NOMO-1 (cell line): ENCODE results near the gene PEX14.
"Not testable (repeated sequence)": the region's sequence is repeated elsewhere in the genome, so short reads cannot be mapped to it uniquely, and the experiment has no call there.

ENCODE experiments used
- DNase-seq, 2 experiments: peaks; one replicate each; lab custom pipeline; 2025; ENCODE audit not compliant: unreplicated experiment in 2 of 2; lab: John Stamatoyannopoulos, UW

PEX14 gene

DNA sequence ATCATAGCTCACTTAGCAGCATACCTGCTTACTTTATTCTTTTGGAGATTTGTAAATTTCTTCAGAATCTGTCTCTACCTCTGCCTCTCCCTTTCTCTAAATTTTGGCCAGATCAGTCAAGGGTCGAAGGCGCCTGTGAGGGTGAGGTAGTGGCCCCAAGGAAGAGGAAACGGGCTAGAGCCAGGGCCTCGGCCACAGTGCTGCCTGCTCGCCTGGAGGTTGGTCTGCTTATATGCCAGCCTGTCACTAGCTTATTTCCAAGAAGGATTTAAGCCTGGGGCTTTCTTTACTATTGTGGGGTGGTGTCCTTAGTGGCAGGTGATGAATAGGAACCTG is 19.6 kb downstream of the PEX14 start:
- DNase-seq: no peak

DNA sequence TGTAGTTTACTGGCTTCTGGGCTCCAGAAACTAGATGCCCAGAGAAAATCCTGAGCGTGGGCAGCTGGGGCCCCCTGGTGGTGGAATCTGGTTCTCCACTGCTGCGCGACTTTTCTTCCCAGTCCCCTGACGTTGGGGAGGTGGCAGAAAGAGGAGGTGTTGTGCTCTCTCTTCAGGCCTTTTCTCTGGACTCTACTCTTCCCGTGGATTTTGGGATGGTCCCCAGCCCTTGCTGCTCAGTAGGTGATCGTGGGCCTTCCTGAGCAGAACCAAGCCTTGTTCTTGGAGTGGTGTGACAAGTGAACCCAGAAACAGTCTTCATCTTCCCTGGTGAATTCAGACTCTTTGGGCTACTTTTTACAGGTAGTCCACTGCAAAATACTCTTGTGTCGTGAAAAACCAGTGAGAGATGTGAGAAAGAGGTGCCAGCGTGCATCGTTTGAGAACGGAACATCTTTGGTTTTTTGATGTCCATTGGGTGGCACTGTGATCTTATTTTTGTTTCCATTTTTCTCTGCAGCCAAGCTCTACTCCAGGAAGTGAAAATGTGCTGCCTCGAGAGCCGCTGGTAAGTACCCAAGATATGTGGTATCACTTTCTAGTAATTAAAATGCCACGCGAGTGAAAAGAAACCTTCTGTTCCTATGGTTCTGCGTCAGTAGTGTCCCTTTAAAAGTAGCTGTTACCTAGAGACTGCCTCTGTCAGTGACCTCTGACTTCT is 20.2 kb downstream of the PEX14 start:
- peak; percentile 40 to 87 for DNase-seq

DNA sequence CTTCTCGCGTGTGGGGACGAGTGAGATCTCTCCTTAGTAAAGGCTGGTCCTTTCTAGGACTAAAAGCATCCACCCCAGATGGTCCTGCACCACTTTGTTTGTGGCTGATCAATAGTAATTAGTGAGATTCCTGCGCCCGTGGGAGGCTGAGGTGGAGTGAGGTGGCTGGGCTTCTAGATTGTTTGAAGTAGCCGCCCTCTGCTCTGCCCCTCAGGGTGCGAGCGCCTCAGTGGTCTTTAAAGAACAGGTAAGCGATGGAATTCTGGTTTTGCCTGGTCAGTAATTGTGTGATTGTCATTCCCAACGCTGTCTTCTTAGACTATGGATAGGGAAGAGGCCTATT is 20.7 kb downstream of the PEX14 start:
- no peak for DNase-seq

DNA sequence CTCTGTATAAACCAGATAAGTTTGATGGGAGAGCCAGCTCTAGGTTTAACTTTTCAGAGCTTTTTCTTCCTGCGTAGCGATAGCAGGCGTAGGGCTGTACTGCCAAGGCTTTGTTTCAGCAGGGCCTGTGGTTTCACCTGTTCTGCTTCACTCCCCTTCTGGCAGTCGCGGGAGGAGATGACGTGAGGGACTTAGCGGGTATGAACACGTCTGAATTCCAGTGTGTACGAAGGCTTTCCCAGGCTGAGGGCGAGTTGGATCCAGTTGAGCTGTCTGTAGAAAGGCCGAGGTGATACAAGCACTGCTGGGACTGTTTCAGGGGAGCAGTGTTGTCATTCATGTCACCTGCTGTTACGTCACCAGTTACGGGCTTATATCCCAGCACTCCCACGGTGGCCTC is 21.2 kb downstream of the PEX14 start:
- no peak for DNase-seq

DNA sequence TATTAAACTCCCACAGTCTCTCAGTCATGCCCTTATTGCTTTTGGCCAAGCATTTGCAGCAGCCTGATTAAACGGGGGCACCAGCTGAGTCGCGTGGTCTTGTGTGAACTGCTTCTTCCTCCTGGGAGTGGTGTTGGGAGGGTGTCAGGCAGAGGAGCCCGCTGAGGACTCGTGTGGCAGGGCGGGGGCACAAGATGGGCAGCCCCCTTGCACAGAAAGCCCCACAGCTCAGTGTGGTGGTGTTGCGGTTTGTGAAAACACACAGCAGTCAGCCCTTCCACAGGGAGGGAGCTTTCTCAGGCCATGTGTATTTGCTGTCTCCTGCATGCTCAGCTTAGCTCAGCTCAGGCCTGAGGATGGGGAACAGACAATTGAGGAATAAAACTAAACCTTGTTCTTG is 22.4 kb downstream of the PEX14 start:
- no peak for DNase-seq

DNA sequence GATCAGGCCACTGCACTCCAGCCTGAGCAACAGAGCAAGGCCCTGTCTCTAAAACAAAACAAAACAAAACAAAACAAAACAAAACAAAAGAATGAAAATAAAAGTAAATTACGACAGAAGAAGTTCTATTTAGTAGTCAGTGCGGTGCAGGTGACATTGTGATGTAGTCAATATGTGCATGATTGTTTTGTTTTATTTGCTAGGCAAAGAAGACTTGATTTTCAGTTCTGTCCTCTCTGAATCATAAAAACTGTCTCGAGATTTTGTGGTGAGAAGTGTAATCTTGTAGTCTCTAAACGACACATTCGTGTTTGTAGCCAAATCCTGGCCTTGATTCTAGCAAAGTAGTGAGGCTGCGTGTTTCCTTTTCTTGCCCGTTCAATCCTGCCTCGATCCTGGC is 23.5 kb downstream of the PEX14 start:
- DNase-seq: no peak

DNA sequence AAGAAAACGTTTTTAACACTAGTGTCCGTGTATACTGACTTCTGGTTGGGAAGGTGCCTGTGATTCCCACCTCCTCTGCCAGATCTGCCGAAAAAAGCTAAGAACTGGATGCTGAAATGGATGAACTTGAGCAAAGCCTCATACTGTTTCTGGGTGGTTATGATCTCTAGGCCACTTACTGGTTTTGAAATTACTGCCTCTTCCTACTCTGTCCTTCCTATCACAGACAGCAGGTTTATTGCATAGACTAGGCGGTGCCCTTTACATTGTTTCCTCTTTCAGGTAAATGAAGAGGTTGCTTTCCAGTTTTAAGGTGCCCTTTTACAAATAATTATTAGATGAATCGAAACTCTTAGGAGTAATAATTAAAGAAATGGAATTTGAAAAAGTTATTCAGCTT is 27.5 kb downstream of the PEX14 start:
- no peak for DNase-seq

DNA sequence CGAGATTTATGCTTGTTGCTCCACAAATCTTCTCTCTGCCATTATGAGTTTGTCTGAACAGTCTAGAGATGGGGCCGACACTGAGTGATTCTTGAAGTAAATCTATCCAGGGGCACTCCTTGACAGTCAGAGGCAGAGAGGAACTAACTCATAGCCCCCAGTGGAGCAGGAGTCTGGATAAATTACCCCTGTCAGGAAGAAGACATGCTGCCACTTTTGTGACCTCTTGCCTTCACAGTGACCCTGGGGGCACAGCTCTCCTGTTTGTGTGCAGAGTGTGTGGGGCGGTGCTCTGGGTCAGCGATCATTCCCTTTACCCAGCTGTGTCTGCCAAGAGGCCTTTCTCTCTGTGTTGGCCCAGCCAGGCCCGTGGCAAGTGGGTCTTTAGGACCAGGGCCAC is 29.5 kb downstream of the PEX14 start:
- no peak for DNase-seq

DNA sequence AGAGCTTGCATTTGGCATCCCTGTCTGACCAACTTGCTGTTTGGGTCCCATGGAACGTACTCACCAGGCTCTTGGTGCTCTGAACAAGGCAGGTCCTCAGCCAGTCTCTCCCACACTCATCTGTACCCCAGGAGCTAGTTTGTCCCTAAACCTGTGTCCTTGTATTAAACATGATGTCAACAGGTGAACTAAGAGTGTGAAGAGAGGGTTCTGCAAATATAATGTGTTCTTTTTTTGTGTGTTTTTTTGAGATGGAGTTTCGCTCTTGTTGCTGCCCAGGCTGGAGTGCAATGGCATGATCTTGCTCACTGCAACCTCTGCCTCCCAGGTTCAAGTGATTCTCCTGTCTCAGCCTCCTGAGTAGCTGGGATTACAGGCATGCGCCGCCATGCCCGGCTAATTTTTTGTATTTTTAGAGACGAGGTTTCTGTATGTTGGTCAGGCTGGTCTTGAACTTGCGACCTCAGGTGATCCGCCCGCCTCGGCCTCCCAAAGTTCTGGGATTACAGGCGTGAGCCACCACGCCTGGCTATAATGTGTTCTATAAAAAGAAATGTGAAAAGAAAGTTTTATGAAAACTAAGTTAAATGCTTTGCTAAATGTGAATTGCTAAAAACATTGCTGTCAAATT is 31.4 kb downstream of the PEX14 start:
- DNase-seq: not testable (repeated sequence)

DNA sequence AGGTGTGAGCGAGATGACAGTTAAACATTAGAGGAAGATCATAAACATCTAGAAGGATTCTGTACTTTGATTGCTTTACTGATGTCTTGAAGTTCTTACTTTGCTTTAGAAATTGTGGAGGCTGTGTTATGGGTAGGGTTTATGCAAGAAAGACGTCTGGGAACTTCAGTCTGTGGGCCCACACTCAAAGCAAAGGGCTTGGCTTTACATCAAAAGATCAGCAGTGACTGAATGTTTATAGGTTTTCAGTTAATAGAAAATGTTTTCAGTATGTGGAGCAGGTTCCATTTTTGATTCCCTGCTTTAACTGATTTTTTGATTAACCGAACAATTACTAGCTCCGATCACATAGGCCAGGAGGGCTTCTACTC is 31.9 kb downstream of the PEX14 start:
- DNase-seq: no peak

DNA sequence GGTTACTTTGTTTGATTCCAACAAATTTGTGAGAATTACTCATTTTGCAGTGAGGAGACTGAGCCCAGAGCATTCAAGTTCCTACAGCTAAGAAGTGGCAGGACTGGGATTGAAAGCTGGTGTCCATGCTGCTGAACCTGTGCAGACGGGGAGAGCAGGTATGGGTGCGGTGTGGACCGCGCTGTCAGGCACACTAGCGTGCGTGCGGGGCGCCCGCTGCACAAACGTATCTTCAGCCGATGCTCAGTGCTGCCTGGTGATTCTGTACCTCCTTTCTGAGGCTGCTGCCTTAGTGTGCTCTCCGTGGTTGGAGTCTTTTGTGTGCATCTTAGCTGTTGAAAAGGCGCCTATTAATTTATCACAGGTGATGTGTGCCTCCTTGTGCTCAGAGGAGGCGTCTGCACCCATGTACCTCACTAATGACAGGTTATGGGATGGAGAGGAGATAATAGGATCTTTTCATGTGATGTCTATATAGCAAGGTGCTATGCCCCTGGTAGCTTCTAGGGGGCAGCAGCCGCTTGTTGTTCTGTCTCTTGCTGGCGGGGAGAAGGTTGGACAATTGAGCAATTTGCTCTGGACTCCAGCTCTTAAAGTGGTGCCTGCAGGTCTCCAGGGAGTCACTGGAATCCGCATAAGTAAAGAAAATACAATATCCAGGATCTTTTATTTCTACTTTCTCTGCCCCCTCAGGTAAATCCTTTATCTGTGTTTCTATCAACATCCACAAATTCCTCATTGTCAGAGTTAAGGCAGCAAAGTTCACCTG is 32.5 kb downstream of the PEX14 start:
- DNase-seq: peak; percentile 67 to 77

DNA sequence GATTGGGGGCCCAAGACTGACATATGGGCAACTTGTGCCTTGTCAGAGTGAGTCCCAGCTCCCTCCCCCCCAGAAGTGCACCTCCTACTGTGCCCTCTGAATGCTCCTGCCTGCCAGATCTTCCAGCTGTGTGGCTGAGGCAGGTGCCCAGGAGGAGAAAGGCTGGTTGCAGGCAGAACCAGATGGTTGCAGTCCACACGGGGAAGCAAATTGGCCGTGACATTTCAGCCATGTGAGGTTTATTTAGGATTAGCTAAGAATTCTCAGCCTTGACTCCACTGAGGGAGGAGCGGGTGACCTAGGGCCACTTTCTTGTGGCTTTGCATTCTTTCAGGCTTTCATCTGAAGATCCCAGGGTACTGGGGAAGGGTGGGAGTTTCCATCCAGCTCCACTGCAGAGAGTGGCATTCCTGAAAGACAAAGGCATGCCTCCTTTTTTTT is 33.8 kb downstream of the PEX14 start:
- no peak for DNase-seq

DNA sequence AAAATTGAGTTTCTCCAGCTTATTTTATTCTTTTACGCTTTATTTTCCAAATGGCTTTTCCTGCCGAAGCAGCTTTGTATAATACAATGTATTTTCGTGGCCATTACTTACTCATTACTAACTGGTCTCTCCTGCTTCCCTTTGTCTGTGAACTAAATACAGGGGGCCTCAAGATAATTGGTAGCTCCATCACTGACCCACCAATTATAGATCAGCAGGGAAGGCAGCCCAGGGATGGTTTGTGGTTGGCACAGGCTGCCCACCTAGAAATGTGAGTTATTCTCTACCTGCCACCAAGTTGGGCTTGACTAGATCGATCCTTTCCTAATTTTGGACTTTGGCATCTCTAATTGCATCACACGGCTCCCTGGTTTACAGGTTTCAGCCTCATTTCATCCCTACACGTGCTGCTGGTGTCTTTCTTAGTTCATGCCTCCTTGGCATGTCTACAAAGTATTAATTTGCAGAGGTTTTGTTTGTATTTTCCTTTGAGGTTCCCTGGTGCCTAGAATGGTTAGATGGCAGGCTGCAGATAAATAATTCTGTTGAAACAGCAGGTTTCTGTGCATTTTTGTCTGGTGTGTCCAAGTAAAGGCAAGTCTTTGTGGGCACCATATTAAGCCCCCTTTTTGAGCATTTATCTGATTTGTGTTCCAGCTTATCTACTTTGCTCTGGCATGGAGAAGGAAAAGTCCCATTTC is 35.2 kb downstream of the PEX14 start:
- DNase-seq: no peak

DNA sequence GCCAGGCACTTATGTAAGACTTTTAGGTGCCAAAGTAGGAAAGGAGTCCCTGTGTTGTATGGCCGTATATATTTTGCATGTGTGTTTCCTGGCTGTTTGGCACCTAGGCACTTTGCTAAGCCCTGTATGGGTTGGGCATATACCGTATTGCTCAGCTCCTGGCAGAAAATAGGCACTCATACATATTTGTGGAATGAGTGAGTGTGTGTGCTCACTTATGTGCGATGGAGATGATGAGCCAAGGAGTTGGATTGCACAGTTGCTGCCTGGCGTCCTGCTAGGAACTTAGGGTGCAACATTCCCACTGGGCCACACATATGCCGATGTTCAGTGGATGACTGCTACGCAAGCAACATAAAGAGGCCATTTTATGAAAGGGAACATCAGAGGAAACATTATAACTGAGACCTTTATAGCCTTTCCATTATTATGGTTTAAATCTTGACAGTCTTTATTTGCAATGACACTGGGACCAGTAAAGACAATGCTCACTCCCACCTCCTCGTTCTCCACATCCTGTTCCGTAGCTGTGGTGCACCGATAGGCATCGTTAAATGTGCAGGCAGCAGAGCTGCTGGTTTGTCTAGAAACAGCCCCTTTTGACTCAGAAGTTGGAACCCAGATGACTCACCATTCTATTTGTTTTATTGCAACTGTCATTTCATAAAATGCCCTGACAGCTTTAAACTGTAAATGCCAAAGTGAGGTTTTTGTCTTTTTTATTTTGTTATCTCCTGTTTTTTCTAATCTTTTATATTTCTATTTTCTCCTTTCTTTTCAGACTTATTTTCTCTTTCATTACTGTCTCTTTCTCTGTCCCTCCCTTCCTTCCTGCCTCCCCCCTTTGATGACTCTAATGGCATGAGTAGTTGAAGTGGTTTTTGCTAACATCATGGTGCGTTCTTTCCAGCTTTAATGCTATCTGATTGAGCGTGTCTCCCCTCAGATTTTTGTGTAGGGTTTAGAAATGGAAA is 36.1 kb downstream of the PEX14 start:
- peak; percentile 52 to 79 for DNase-seq

DNA sequence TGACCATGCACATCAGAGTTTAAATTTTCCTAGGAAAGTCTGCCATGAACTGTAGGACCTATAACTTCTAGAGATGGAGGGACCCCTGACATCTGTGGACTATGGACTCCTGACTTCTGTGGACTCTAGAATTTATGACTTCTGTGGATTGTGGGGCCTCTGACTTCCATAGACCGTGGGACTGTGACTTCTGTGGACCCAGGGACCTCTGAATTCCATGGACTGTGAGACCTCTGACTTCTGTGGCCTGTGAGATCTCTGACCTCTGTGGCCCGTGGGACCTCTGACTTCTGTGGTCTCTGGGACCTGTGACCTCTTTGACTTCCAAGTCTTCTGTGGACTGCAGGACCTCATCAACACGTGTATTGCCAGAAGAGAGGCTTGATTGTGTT is 36.7 kb downstream of the PEX14 start:
- no peak for DNase-seq

DNA sequence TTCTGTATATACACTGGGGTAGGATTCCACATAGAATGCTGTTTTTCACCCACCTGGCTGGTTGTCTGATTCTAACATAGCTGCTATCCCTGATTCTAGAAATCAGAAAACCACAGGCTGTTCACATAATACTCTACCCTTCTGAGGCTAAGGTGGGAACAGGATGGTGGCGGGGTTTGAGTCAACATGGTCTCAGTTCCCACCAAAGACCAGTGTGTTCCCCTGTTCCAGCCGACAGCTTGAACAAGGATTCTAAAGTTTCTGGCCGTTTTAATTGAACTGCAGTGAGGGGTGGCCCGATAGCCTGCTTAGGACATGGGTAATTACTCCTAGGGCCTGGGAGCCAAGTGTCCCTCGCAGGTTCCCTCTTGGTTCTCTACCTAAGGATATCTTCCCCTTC is 38.4 kb downstream of the PEX14 start:
- DNase-seq: no peak

DNA sequence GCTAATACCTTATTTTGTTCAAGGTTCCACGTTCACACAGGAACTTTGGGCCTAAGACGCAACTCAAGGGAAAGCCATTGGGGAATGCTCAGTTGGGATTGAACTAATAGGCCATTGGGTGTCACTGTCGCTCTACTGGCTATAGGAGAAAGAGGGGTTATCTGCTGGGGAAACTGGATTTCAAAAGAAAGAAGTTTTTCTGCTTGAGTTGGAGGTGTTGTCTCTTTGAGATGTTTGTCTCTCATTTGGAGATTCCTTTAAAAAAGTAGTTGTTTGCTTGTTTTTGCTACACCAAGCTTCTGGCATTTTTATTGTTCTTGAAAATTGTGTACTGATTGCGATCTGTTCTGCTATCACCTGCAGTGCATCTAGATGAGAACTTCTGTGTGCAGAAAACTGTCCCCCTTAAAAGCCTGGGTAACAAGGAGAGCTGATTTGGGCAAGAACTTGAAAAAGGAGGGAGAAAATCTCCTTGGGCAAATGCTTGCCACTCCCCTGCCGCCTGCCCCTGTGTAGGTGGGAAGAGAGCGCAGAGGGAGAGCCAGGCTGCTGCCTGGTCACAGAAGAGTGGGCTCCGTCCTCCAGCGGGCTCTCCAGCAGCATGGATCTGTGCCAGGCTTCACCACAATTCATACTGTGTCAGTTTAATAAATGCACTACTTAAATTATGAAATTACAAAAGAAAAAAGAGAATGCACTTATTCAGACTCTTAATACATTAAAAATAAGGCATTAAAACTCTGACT is 39.9 kb downstream of the PEX14 start:
- DNase-seq: no peak

DNA sequence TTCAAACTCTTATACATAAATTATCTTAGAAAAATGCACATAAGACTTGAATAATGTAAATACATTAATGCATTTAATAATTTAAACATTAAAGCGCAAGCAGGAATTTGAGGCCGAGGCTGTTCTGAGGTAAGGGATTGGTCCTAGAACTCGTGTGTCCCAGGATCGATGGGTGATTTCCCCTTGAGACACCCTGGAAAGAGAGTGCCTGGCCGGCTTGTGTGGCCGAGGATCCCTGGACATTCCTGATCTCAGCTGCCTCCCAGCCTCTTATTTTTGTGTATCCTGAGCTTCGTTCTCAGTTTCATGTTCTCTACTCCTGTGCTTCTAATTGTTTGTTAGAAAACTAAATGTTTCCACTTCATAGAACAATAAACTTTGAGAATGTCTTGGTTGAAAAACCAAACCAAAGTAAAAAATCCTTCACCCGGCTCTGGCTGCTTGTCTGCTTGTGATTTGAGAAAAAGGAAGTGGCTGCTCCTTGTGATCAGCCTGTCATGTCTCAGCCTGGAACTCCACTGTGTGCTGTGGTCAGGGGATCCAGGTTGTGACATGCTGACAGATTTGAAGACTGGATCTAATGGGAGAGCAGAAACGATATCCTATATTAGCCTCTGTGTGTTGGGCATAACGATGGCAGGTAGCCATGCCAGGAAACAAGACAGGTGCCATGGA is 40.7 kb downstream of the PEX14 start:
- peak; percentile 43 to 63 for DNase-seq
